Transverse colon (tissue), 4 donors: ENCODE data around the gene PLSCR1. TPM values are rescaled to one million over a fixed set of nuclear protein-coding genes. Genes with fewer than 3 reads are reported as not detected.

ENCODE experiments used
- DNase-seq: peaks from one replicate; pipeline ENCODE4 v3.0.0-alpha.2; 2019
- H3K27ac ChIP-seq, 4 donors: fragments of 200-600 bp; sonication (generic); 2 replicates each; pipeline ENCODE4 v1.5.1; 2016 to 2018; ENCODE audit warnings: inconsistent platforms in 4 of 4
- H3K27me3 ChIP-seq: fragments of 200-600 bp; sonication (generic); 2 replicates; pipeline ENCODE4 v1.5.1; 2017; ENCODE audit warnings: inconsistent platforms
- H3K36me3 ChIP-seq, 4 donors: fragments of 200-600 bp; sonication (generic); 2 replicates each; pipeline ENCODE4 v1.5.1; 2017 to 2019; ENCODE audit warnings: inconsistent platforms in 4 of 4
- H3K4me1 ChIP-seq, 4 donors: fragments of 200-600 bp; sonication (generic); 2 replicates each; pipeline ENCODE4 v1.5.1; 2017 to 2020; ENCODE audit warnings: inconsistent platforms in 4 of 4
- H3K4me3 ChIP-seq, 4 donors: fragments of 200-600 bp; sonication (generic); 1 replicate in 1 of 4; 2 replicates in 3 of 4; pipeline versions ENCODE4 v1.5.1 to v1.6.1; 2017 to 2019; ENCODE audit warnings: inconsistent platforms in 4 of 4
- H3K9me3 ChIP-seq, 2 donors: fragments of 200-600 bp; sonication (generic); 2 replicates each; pipeline ENCODE4 v1.5.1; 2017 to 2019; ENCODE audit warnings: inconsistent platforms in 2 of 2
- CTCF ChIP-seq, 5 experiments: fragments of 200-600 bp in 3 of 5; fragments of 450-650 bp in 2 of 5; sonication (generic) in 3 of 5; IDR thresholded peaks; 1 replicate in 2 of 5; 2 replicates in 3 of 5; pipeline ENCODE4 v1.5.1; 2016 to 2017; ENCODE audit warnings: antibody characterized with exemption in 5 of 5, inconsistent platforms in 3 of 5, mild to moderate bottlenecking in 2 of 5, moderate library complexity in 1 of 5
- EP300 ChIP-seq: sonication (generic); formaldehyde crosslinking; IDR thresholded peaks from one replicate; pipeline ENCODE4 v1.6.1; 2017; ENCODE audit warnings: antibody characterized with exemption, low read depth
- POLR2A ChIP-seq: fragments of 450-650 bp; IDR thresholded peaks from one replicate; pipeline ENCODE4 v1.6.1; 2016; ENCODE audit warnings: antibody characterized with exemption, mild to moderate bottlenecking, moderate library complexity
- POLR2AphosphoS5 ChIP-seq, 3 donors: sonication (generic); formaldehyde crosslinking; IDR thresholded peaks; one replicate each; pipeline ENCODE4 v1.6.1; 2016; ENCODE audit warnings: antibody characterized with exemption in 3 of 3
- WGBS, 2 donors: methylation state at CpG; one replicate each; pipeline ENCODE4 v1.1.5; 2018; ENCODE audit warnings: low coverage in 1 of 2; 5-methylcytosine and 5-hydroxymethylcytosine counted together
- in situ Hi-C, 4 donors: fragments of 200-750 bp; cut with MboI; loops; one replicate each; pipeline versions ENCODE4 v1.15.0 to v1.15.1; 2017; ENCODE audit warnings: low sequenced_read_pairs in 3 of 4, low pct_ligation_motif_present in 1 of 4, low pct_unique_long_range_greater_than_20kb in 1 of 4
- intact Hi-C: fragments of 100-400 bp; cut with DNase I; formaldehyde crosslinking; loops from one replicate; pipeline ENCODE4 v1.15.1; 2023; ENCODE audit warnings: low total_unique reads
- total RNA-seq, 4 donors: library from RNA; depleted of rRNA; stranded (reverse); fragments of >200 nt; gene quantifications; one replicate each; pipeline ENCODE4 v1.1.0, GENCODE V29; 2016

Gene PLSCR1
- total RNA-seq, 4 donors from 2014 or later: 101 to 333 (median 214) TPM

GRCh38 chr3:146575636-146576035, 31.2 kb upstream of the PLSCR1 start:
- H3K4me3 ChIP-seq: no peak overlapping the region
- H3K36me3 ChIP-seq: no peaks in the 10 kb centered on the region
- H3K27ac ChIP-seq: no peak overlapping the region
- WGBS, 2 donors: 76 to 81% methylated on average over 2 of the region's 2 CpGs
- H3K27me3 ChIP-seq: no peaks in the 10 kb centered on the region
- no peaks in the 10 kb centered on the region for H3K4me1 ChIP-seq
- DNase-seq: no peak
- H3K9me3 ChIP-seq: no peaks in the 10 kb centered on the region
- intact Hi-C loops (no loop called here), in situ Hi-C loops (loop anchor here (10.0 to 25.0 kb wide), 5 partner anchors 238 to 513 kb away; no protein-coding TSS in a partner anchor)
- TF ChIP-seq CTCF (IDR thresholded peaks at IDR 0.05) (no peak), EP300 (no peak), POLR2A (no peak), POLR2AphosphoS5 (IDR thresholded peaks at IDR 0.05) (no peak)

GRCh38 chr3:146574173-146574572, 29.8 kb upstream of the PLSCR1 start:
- Histone ChIP-seq H3K27me3 (no peaks in the 10 kb centered on the region), H3K27ac (no peak overlapping the region), H3K4me3 (no peak overlapping the region), H3K9me3 (no peaks in the 10 kb centered on the region), H3K4me1 (no peaks in the 10 kb centered on the region), H3K36me3 (no peaks in the 10 kb centered on the region)
- in situ Hi-C loops: loop anchor here in 2 of 4 donors (10.0 kb wide), 2 partner anchors 239 to 359 kb away; no protein-coding TSS in a partner anchor
- DNase-seq: no peak
- intact Hi-C loops: no loop called here
- WGBS, 2 donors: 67 to 77% methylated on average over 1 of the region's 1 CpG
- TF ChIP-seq CTCF (IDR thresholded peaks at IDR 0.05) (no peak), POLR2AphosphoS5 (IDR thresholded peaks at IDR 0.05) (no peak), POLR2A (no peak), EP300 (no peak)

- intact Hi-C loops (no loop called here), in situ Hi-C loops (no loop called here)
Measured at GRCh38 chr3:146569314-146569713, 24.9 kb upstream of the PLSCR1 start.

GRCh38 chr3:146566138-146566537, 21.7 kb upstream of the PLSCR1 start:
- TF ChIP-seq EP300 (no peak), CTCF (IDR thresholded peaks at IDR 0.05) (no peak), POLR2A (no peak), POLR2AphosphoS5 (IDR thresholded peaks at IDR 0.05) (no peak)
- in situ Hi-C loops (no loop called here), intact Hi-C loops (no loop called here)
- Histone ChIP-seq H3K4me3 (no peak overlapping the region), H3K36me3 (no peaks in the 10 kb centered on the region), H3K27ac (no peak overlapping the region), H3K9me3 (no peaks in the 10 kb centered on the region), H3K4me1 (no peaks in the 10 kb centered on the region), H3K27me3 (no peaks in the 10 kb centered on the region)
- DNase-seq: no peak

More at GRCh38 chr3:146569314-146569713, 24.9 kb upstream of the PLSCR1 start:
- Histone ChIP-seq H3K4me1 (no peaks in the 10 kb centered on the region), H3K27me3 (no peaks in the 10 kb centered on the region), H3K27ac (no peak overlapping the region), H3K4me3 (no peak overlapping the region), H3K36me3 (no peaks in the 10 kb centered on the region), H3K9me3 (no peaks in the 10 kb centered on the region)
- no peak for TF ChIP-seq POLR2AphosphoS5 (IDR thresholded peaks at IDR 0.05)
- no peak for TF ChIP-seq POLR2A
- no peak for TF ChIP-seq CTCF (IDR thresholded peaks at IDR 0.05)
- no peak for TF ChIP-seq EP300
- DNase-seq: no peak
- WGBS, 2 donors: 56 to 72% methylated on average over 3 of the region's 3 CpGs
